Posterior vena cava (tissue), 2 donors: ENCODE measurements around the gene GRM4. TPM values are rescaled to one million over a fixed set of nuclear protein-coding genes. Genes with fewer than 3 reads are reported as not detected.

Source experiments
- DNase-seq: peaks from one replicate; pipeline ENCODE4 v3.0.0-alpha.2; 2020; ENCODE audit warnings: low spot score
- intact Hi-C, 2 donors: fragments of 100-400 bp; cut with DNase I; formaldehyde crosslinking; loops; one replicate each; pipeline versions ENCODE4 v1.14.1 to v1.14.2; 2022 to 2023
- total RNA-seq, 2 donors: library from RNA; stranded (reverse); fragmentation: NEBNext Ultra II Directional; extraction: Animal tissue kit (Norgen Biotek cat#: 25700); gene quantifications; one replicate each; pipeline ENCODE4 v1.2.1, GENCODE V29; 2021
- donor health status: DM: yes; HTN: yes; CAD: no.
- donor health status: DM: yes; HTN: yes; CAD: no.

The GRM4 gene
- total RNA-seq, 2 donors from 2014 or later: not detected

DNA sequence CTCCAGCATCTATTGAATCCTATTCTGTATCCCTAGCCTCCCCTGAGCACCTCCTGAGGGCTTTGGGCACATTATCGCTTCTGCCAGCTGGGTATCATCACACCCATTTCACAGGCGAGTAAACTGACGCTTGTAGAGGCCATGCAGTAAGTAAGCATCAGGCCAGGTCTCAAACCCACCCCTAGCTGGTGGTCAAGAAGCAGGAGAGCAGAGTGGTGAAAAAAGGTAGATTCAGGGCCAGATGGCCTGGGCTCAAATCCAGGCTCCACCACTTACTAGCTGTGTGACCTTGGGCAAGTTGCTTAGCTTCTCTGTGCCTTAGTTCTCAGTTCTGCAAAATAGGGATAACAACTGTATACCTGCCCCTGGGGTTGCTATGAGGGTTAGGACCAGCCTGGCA, 19.9 kb downstream of the GRM4 start:
- intact Hi-C loops: no loop called here
- no peak for DNase-seq

DNA sequence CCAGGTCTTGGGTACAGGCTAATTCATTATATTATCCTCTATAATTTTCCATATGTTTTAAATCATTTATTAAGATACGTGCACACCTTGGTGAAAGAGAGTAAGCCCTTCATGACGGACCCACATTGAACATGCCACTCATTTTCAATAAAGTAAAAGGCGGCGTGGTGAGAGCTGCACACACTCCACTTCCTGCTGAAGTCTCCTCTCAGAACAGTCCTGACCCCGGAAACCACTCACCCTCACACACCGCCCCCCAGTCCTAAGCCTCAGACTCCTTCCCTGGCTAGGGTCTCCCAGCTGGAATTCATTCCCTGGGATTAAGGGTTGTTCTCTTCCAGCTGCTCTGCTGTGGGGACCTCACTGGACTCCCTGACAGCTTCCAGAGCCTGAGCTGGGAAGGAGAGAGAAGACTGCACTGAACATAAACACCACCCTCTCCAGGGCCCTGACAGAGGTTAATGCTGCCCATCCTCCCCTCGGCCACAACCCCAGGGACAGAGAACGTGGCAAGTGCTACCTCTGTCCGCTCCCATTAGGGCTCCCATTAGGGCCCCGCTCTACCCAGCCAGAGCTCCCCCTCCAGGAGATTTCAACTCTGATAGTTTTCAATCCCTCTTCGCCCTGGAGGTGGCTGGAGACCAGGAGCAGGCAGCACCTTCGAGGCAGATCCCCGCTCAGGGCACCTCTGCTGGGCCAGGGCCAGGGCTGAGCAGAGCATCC, 24.8 kb downstream of the GRM4 start:
- intact Hi-C loops: no loop called here

DNA sequence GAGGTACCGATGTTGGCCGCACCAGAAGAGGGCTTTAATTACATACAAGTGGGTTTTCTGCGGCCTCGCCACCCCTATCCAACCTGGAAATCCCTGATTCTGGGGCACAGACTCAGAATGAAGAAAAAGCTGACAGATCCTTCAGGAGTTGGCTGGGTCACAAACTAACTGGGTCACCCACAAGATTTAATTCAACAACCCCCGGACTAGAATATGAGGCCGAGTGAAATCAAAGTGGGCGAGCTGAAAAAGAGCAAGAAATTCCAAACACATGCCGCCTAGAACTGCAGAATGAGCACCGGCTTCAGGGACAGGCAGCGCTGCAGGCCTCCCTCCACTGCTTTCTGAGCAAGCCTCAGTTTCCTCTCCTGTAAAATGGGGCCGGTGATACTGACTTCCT, 30.0 kb downstream of the GRM4 start:
- DNase-seq: no peak
- intact Hi-C loops: no loop called here

More for the DNA sequence above, 24.8 kb downstream of the GRM4 start:
- no peak for DNase-seq

DNA sequence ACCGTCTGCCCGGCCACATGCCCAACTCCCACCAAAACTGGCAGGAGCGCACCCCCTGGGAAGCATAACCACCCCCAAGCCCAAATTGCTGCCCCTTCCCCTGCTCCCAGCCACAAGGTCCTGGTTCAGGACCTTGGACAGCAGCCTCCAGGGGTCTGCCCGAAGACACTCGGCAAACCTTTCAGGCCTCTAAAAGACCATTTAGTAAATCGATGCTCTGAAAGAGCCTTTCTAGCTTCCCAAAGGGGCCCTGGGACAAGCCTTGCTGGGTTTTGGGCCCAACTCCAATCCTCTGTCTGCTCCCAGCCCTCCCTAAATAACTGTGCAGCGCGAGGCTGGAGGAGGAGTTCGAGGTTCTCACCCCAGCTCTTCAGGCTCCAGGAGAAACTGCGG, 30.5 kb downstream of the GRM4 start:
- intact Hi-C loops: no loop called here
- no peak for DNase-seq

DNA sequence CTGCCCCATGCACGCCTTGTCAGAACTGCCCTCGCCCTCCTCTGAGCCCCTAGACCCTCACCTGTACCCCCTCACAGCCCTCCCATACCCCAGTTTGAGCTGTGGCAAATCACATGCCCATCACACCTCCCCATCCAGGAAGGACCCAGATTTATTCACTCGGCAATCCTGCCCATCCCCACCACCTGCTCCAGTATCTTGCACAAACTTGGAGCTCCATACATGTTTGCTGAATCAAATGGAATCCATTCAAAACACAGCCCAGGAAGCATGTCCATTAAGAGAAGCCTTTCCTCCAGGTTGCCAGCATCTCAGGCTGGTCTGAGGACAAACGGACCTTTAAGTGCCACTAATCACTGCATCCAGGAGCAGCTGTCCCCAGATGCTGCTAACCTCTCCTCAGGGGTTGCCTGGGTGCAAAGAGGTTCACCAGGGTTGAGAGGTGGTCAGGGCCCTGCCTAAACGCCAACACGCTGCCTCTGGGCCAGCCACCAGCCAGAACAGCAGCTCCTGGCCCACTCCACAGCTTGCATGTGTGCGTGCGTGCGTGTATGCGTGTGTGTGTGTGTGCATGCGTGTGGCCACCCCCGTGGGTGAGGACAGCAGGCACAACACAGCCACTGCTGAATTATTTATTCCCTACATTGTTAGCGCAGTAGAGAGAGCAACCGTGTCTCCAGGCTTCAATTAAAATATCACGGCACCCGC, 31.0 kb downstream of the GRM4 start:
- no peak for DNase-seq
- intact Hi-C loops: no loop called here

DNA sequence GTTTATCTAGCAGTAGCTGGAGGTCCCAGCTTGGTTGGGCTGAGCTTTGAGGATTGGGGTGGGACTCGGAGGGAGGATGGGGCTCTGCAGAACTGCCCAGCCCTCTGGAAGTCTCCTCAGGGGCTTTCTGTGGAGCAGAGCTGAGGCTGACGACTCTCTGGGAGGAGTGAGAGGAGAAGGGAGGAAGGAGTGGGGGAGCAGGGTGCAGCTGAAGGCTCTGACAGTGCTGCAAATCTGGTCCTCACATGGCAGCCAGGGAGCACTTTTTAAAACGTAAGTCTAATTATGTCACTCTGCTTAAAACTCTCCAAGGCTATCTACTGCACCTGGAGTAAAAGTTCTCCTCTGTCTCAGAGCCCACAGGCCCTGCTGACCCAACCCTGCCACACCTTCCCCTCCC, 32.4 kb downstream of the GRM4 start:
- DNase-seq: no peak
- intact Hi-C loops: no loop called here

DNA sequence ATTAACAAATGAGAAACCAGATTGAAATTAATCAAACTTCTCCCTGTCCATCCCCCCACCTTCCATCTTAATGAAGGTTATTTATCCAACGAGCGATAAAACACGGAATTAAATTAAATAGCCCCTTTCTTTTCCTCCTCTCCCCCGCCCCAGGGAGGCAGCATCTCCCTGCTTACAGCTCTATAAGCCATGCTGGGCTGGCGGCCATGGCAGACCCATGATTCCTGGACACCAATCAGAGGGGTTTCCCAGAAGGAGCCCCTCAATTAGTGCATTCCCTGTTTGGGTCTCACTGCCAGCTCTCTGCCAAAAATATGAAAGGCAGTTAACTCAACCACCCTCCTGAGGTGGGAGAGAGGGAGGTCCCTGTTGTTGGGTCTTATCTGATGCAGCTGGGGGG, 33.8 kb downstream of the GRM4 start:
- intact Hi-C loops: no loop called here
- no peak for DNase-seq

DNA sequence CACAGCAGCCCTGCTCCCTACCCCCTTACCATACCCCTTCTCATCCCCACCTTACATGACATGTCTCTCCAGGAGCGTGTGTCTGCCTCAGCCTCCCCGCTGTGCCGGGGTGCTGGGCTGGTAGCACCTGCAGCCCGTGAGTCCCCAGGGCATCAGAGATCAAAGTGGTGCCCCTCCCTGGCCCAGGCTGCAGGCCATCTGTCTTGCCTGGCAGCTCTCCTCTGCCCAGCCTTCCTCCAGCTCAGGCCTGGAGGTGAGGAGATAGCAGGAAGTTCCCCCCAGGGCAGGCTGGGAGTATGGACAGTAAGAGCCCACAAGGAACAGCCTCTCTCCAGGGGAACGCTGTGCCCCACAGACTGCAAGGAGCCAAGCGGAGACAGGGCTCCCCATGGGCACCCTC, 35.3 kb downstream of the GRM4 start:
- no peak for DNase-seq
- intact Hi-C loops: no loop called here

DNA sequence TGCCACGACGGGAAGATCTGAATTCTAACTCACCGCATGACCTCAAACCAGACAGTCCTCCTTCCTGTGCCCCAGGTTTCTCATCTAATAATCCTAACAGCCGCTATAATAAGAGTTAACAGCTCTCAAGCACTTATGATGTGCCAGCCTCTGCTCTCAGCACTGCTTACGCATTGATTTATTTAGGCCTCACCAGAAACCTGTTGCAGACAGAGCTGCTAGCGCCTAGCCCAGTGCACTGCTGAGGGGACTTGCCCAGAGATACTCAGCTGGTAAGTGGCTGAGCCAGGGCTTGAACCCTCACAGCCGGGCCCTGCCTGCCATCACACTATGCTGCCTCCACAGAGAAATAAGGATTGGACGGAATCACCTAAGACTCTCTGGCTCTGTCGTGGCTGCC, 37.7 kb downstream of the GRM4 start:
- intact Hi-C loops: no loop called here
- DNase-seq: no peak

DNA sequence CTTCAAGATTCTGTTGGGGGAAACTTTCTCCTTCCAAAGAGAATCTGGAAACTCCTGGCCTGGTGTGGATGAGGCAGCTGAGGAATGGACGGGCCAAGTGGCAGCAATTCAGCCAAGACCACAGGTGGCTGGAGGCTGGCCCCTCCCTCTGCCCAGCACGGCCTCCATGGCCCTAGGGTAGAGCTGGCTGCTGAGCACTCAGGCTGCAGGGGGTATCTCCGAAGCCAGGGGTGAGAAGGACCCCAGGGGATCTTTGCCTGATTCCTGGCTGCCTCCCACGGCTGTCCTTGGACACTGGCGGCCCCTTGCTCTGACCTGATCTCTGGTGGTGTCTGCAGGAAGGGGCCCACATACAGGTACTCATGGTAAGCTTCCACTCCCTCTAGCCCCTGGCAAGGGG, 39.0 kb downstream of the GRM4 start:
- DNase-seq: no peak
- intact Hi-C loops: no loop called here

DNA sequence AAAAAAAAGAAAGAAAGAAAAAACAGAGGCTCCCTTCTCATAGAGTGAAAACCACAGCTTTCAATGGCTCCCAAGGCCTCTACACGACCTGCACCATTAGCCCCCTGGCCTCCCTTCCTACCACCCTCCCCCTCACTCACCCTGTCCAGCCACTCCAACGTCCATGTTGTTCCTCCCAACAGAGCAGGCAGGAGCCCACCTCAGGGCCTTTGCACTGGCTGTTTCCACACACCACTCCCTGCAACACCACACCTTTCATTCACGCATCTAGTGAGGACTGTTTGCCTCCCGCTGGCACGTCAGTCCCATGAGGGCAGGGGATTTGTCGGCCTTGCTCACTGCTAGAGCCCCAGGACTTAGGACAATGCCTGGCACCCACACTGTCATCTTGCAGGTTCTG, 39.5 kb downstream of the GRM4 start:
- intact Hi-C loops: no loop called here
- no peak for DNase-seq

DNA sequence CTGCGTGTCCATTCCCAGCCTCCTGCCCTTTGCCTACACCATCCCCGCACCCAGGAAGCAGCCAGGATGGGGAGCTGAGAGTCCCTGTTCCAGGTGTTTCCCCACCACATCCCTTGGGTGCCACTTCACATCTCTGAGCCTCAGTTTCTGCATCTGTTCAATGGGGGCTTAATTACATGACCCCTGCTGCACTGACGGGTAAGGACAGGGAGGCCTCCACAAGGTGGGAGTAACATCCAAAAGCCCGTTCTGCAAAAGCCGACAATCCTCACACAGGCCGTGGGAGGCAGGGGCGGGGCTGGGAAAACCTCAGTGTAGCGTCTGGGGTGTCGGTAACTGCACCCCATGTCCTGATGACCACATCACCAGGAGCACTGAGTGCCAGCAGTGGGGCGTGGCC, 41.3 kb downstream of the GRM4 start:
- intact Hi-C loops: no loop called here
- DNase-seq: no peak

DNA sequence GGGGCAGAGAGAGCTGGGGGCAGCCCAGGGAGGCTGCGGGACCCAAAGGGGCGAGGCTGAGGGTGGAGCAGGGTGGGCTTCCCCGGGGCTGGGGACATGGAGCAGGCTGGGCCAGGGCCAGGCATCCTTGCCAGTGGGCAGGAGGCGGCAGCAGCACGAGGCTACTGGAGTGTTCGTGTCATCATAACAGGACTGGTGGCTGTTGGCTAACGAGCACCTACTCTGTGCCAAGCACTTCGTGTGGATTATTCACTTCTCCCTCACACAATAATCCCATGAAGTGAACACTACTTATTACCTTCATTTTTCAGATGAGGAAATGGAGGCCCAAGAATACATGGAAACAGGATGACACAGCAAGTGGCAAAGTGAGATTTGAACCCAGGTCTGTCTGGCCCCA, 41.7 kb downstream of the GRM4 start:
- DNase-seq: no peak
- intact Hi-C loops: no loop called here

DNA sequence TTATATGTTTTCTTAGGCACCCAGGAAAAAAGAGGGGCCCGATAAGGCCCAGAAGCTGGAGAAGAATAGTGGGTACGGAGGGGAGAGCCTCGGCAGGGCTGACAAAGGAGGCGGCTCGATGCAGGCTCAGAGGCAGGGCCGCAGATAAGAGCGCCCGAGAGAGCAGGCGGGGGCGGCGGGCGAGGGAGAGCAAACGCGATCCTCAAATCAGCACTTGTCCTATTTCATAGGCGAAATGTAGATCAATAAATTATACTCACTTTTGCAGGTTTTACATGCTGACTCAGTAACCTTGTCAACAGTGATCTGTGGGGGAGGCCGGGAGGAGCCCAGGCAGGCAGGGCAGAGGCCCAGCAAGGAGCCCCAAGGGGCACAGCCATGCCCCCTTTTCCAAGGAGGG, 42.6 kb downstream of the GRM4 start:
- intact Hi-C loops: no loop called here

DNA sequence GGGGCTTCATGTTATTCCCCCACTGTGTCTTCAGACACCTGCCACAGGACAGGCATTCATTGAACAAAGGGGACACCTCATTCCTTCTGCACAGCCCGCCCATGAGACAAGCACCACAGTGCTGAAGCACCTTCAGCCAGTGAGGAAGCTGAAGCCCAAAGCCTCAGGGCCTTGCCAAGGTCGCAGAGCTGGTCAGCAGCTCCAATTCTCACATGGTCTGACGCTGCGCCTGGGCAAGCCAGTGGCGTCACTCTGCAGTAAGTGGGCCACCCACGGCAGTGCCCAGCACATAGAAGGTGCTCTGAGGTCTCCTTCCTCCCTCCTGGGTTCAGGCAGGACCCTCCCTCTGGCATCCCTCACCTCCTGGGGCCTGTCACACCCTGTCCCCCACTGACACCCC, 43.2 kb downstream of the GRM4 start:
- intact Hi-C loops: no loop called here
- DNase-seq: no peak

More for the DNA sequence above, 42.6 kb downstream of the GRM4 start:
- no peak for DNase-seq

DNA sequence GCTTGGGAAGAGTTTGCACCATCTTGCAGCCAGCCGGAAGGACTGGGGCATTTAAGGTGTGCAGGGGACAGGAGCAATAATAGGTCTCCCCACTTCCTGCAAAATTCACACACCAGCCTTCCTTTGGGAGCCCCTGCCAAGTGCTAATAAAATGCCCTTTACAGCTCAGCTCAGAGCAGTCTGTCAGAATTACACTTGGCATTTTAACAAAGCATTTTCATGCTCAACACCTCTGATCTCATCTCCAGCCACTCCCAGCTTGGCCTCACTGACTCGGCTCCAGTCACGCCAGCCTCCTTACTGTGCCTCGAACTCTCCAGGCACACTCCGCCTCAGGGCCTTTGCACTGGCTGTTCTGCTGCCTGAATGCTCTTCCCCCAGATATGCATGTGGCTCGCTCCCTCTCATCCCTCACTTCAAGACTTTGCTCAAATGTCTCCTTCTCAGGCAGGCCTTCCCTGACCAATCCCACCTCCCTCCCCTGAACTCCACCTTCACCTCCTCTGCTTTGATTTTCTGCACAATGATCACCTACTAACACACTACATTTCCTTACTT, 43.7 kb downstream of the GRM4 start:
- no peak for DNase-seq
- intact Hi-C loops: no loop called here

DNA sequence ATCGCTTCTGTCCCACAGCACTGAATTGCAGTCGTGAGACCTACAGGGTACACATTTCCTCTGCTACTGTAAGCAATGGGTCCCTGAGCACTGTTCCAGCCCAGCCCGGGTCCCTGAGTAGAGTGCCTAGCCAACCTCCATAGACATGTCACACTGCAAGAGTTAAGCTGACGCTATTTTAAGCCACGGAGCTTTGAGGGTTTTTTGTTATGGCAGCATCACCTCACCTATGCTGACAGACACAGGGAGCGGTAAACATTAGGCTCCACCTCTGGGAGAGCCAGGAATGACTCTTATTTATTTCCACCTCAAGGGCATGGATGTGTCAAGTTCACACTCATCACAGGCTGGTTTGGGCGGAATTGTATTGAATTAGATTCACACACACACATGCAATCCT, 45.1 kb downstream of the GRM4 start:
- no peak for DNase-seq
- intact Hi-C loops: no loop called here

DNA sequence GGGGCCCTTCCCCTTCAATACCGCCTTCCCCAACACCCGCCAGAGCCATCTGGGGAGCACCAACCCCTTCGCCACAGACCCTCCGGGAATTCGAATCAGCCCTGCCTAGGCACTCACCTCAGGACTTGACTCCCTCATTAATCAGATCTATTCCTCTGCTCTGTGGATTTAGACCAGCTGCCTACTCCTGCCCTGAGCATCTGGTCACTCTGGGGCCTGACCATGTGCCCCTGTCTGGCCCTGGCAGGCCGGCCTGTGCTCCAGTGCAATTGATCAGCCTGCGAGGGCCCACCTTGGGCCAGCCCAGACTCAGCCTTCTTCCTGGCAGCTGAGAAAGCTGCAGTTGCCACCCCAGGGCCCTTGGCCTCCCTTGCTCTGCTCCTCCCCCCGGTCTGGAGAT, 46.0 kb downstream of the GRM4 start:
- no peak for DNase-seq
- intact Hi-C loops: no loop called here

DNA sequence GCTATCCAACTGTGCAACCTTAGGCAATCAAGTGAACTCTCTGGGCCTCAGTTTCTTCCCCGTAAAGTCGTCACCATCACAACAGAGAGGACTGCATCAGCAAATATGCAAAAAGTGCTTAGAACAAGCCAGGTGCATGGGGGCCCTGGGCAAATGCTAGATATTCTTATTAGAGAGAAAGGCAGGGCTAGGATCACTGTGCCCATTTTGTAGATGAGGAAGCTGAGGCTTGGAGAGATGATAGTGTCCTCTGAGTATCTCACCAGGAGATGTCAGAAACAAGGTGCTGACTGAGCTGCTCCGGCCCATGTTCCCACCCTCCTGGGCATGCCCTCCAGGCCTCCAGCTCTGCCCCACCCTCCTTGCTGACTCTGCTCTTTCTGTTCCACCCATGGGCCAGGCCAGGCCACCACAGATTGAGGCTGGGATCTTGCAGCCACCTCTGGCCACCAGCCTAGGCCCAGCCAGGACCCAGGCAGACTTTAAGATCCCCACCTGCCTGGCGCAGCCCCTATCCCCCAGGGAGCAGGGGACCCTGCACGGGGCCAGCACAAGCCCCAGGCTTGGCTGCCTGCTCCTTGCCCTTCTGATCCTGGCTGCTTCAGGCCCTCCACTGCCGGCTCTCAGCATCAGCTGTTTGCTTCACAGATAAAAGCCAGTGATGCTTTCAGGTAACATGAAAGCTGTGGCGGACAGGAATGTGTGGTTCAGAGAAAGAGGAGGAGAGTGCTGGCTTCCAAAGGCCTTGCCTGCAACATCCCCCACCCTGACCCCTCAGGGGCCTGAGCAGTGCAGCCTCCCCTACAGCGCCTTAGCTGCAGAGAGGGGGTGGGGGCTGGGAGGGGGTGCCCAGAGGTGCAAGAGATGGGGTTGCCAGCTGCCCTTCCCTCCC, 47.6 kb downstream of the GRM4 start:
- no peak for DNase-seq
- intact Hi-C loops: no loop called here

DNA sequence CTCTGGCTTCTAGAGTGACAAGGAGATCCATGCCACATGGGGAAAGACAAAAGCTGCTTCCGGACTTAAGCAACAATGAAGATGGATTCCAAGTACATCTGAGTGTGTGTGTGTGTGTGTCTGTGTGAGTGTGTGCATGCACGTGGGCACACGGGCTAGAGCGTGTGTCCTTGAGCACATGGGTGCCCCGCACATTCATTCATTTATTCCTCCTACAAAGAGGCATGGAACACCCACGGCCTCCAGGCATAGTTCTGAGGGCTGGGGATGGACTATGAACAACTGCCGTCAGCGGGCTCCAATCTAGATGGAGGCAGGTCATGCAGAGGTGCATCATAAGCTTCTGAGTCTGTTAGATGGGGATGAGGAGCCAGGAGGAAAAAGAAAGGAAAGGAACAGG, 49.1 kb downstream of the GRM4 start:
- DNase-seq: no peak
- intact Hi-C loops: no loop called here
